Transverse colon (tissue), 4 donors: ENCODE measurements around the gene LRRC75B. TPM values are rescaled to one million over a fixed set of nuclear protein-coding genes. Genes with fewer than 3 reads are reported as not detected.
A peak's percentile ranks its signal among the peaks of the same experiment; 100 is the strongest.

Source experiments
- DNase-seq: peaks from one replicate; pipeline ENCODE4 v3.0.0-alpha.2; 2019
- H3K27ac ChIP-seq, 4 donors: fragments of 200-600 bp; sonication (generic); 2 replicates each; pipeline ENCODE4 v1.5.1; 2016 to 2018; ENCODE audit warnings: inconsistent platforms in 4 of 4
- H3K27me3 ChIP-seq: fragments of 200-600 bp; sonication (generic); 2 replicates; pipeline ENCODE4 v1.5.1; 2017; ENCODE audit warnings: inconsistent platforms
- H3K36me3 ChIP-seq, 4 donors: fragments of 200-600 bp; sonication (generic); 2 replicates each; pipeline ENCODE4 v1.5.1; 2017 to 2019; ENCODE audit warnings: inconsistent platforms in 4 of 4
- H3K4me1 ChIP-seq, 4 donors: fragments of 200-600 bp; sonication (generic); 2 replicates each; pipeline ENCODE4 v1.5.1; 2017 to 2020; ENCODE audit warnings: inconsistent platforms in 4 of 4
- H3K4me3 ChIP-seq, 4 donors: fragments of 200-600 bp; sonication (generic); 1 replicate in 1 of 4; 2 replicates in 3 of 4; pipeline versions ENCODE4 v1.5.1 to v1.6.1; 2017 to 2019; ENCODE audit warnings: inconsistent platforms in 4 of 4
- H3K9me3 ChIP-seq, 2 donors: fragments of 200-600 bp; sonication (generic); 2 replicates each; pipeline ENCODE4 v1.5.1; 2017 to 2019; ENCODE audit warnings: inconsistent platforms in 2 of 2
- EP300 ChIP-seq: sonication (generic); formaldehyde crosslinking; IDR thresholded peaks from one replicate; pipeline ENCODE4 v1.6.1; 2017; ENCODE audit warnings: antibody characterized with exemption, low read depth
- POLR2A ChIP-seq: fragments of 450-650 bp; IDR thresholded peaks from one replicate; pipeline ENCODE4 v1.6.1; 2016; ENCODE audit warnings: antibody characterized with exemption, mild to moderate bottlenecking, moderate library complexity
- POLR2AphosphoS5 ChIP-seq, 3 donors: sonication (generic); formaldehyde crosslinking; IDR thresholded peaks; one replicate each; pipeline ENCODE4 v1.6.1; 2016; ENCODE audit warnings: antibody characterized with exemption in 3 of 3
- WGBS, 2 donors: methylation state at CpG; one replicate each; pipeline ENCODE4 v1.1.5; 2018; ENCODE audit warnings: low coverage in 1 of 2; 5-methylcytosine and 5-hydroxymethylcytosine counted together
- in situ Hi-C, 4 donors: fragments of 200-750 bp; cut with MboI; loops; one replicate each; pipeline versions ENCODE4 v1.15.0 to v1.15.1; 2017; ENCODE audit warnings: low sequenced_read_pairs in 3 of 4, low pct_ligation_motif_present in 1 of 4, low pct_unique_long_range_greater_than_20kb in 1 of 4
- intact Hi-C: fragments of 100-400 bp; cut with DNase I; formaldehyde crosslinking; loops from one replicate; pipeline ENCODE4 v1.15.1; 2023; ENCODE audit warnings: low total_unique reads
- total RNA-seq, 4 donors: library from RNA; depleted of rRNA; stranded (reverse); fragments of >200 nt; gene quantifications; one replicate each; pipeline ENCODE4 v1.1.0, GENCODE V29; 2016
- TF ChIP-seq, protein P1 (sequence below), 5 experiments: fragments of 200-600 bp in 3 of 5; fragments of 450-650 bp in 2 of 5; sonication (generic) in 3 of 5; IDR thresholded peaks; 1 replicate in 2 of 5; 2 replicates in 3 of 5; pipeline ENCODE4 v1.5.1; 2016 to 2017; ENCODE audit warnings: antibody characterized with exemption in 5 of 5, inconsistent platforms in 3 of 5, mild to moderate bottlenecking in 2 of 5, moderate library complexity in 1 of 5

Gene LRRC75B
- total RNA-seq, 4 donors from 2014 or later = 13.3 to 20.6 (median 16.6) TPM

GRCh38 chr22:24555165-24556039 is 37.5 kb downstream of the LRRC75B start, which contains the start of gene SNRPD3:
Gene SNRPD3 (plus strand): TSS chr22:24555999. CDS start chr22:24557675, 1,676 bp downstream.
- peak; percentile 100 for DNase-seq
- intact Hi-C loops = no loop called here
- H3K27me3 ChIP-seq = no peaks in the 10 kb centered on the region
- peak within 1 kb of the TSS; percentile 94 to 96 (median 95) for H3K4me3 ChIP-seq
- TF ChIP-seq EP300 = peak; percentile 6
- peak; percentile 88 for TF ChIP-seq POLR2A
- TF ChIP-seq, protein P1, sequence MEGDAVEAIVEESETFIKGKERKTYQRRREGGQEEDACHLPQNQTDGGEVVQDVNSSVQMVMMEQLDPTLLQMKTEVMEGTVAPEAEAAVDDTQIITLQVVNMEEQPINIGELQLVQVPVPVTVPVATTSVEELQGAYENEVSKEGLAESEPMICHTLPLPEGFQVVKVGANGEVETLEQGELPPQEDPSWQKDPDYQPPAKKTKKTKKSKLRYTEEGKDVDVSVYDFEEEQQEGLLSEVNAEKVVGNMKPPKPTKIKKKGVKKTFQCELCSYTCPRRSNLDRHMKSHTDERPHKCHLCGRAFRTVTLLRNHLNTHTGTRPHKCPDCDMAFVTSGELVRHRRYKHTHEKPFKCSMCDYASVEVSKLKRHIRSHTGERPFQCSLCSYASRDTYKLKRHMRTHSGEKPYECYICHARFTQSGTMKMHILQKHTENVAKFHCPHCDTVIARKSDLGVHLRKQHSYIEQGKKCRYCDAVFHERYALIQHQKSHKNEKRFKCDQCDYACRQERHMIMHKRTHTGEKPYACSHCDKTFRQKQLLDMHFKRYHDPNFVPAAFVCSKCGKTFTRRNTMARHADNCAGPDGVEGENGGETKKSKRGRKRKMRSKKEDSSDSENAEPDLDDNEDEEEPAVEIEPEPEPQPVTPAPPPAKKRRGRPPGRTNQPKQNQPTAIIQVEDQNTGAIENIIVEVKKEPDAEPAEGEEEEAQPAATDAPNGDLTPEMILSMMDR (IDR thresholded peaks at IDR 0.05) = peak; percentile 24 to 79 (median 29)
- peak; percentile 87 to 92 (median 88) for TF ChIP-seq POLR2AphosphoS5 (IDR thresholded peaks at IDR 0.05)
- peak within 1 kb of the TSS; percentile 95 to 99 (median 98) for H3K27ac ChIP-seq
- WGBS, 2 donors = 1% methylated on average over 57 of the region's 59 CpGs; no CpG with 5 or more reads in 1 of the 2 donors
- H3K9me3 ChIP-seq = no peaks in the 10 kb centered on the region
- peaks cover 47 to 55% (median 52%) of the 10 kb centered on the region in 4 donors for H3K4me1 ChIP-seq
- peaks cover 0 to 5% (median 2%) of the 10 kb centered on the region in 4 donors for H3K36me3 ChIP-seq
- in situ Hi-C loops = no loop called here

- H3K27ac ChIP-seq = peak within 1 kb of the TSS; percentile 95 to 99 (median 98)
- TF ChIP-seq EP300 = no peak
- TF ChIP-seq, protein P1 (IDR thresholded peaks at IDR 0.05) = no peak
- TF ChIP-seq POLR2AphosphoS5 (IDR thresholded peaks at IDR 0.05) = peak; percentile 66 to 95 (median 92)
- peak; percentile 94 for TF ChIP-seq POLR2A
- in situ Hi-C loops = no loop called here
- DNase-seq = peak; percentile 52
- no peaks in the 10 kb centered on the region for H3K27me3 ChIP-seq
- H3K4me1 ChIP-seq = peaks cover 51 to 63% (median 61%) of the 10 kb centered on the region in 4 donors
- WGBS, 2 donors = 0 to 1% methylated on average over 5 to 53 of the region's 64 CpGs
- peak within 1 kb of the TSS; percentile 94 to 96 (median 95) for H3K4me3 ChIP-seq
- peaks cover 0 to 5% (median 2%) of the 10 kb centered on the region in 4 donors for H3K36me3 ChIP-seq
- intact Hi-C loops = no loop called here
- H3K9me3 ChIP-seq = no peaks in the 10 kb centered on the region
Measured at GRCh38 chr22:24554313-24555164, 38.3 kb downstream of the LRRC75B start, which contains the start of gene GUCD1. Gene GUCD1 (minus strand): TSS chr22:24555138. CDS start chr22:24554991, 147 bp downstream.

DNA sequence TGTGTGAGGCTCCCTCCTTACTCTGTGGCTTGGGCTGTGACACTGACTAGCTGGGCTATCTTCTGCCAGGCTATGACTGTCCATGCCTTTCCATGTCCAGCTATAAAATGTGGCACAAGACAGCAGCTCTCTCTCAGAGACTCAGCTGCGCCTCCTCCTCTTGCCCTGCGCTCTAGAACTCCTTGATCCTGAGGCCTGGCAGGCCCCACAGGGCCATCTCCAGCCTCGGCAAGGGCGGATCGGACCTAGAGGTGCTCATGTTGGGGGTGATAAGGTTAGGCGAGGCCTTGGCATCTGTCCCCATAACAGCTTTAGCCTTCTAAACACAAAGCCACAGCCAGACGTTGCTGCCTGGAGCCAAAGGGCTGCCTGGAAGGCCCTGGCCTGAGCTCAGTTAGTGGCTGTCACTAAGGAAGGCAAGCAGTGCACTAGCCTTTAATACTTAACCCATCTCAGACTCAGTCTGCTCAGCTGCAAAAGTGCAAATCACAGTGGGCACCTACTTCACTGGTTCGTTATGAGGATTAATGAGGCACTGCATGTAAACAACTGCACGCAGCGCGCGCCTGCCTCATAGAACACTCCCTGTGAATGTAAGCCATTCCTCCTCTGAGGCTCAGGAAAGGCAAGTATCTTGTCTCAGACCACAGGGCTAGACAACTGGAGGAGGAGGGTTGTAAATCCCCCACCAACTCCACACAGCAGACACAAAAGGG is 39.1 kb downstream of the LRRC75B start:
- Histone ChIP-seq H3K4me3 (peak overlapping the region; percentile 92 to 96 (median 95)), H3K27ac (peak overlapping the region; percentile 95 to 99 (median 98)), H3K4me1 (peaks cover 51 to 66% (median 63%) of the 10 kb centered on the region in 4 donors), H3K9me3 (no peaks in the 10 kb centered on the region), H3K36me3 (peaks cover 0 to 6% (median 3%) of the 10 kb centered on the region in 4 donors), H3K27me3 (no peaks in the 10 kb centered on the region)
- peak; percentile 29 for DNase-seq
- intact Hi-C loops (no loop called here), in situ Hi-C loops (no loop called here)
- peak in 1 of 3 donors; percentile 5 for TF ChIP-seq POLR2AphosphoS5 (IDR thresholded peaks at IDR 0.05)
- TF ChIP-seq, protein P1 (IDR thresholded peaks at IDR 0.05) = no peak
- no peak for TF ChIP-seq POLR2A
- WGBS, 2 donors = 0 to 22% methylated on average over 1 to 12 of the region's 12 CpGs
